Activated B cell treated with CpG ODN at 0.5 μM for 24 hours (primary cell): ENCODE results near the gene LAMC3. TPM values are rescaled to one million over a fixed set of nuclear protein-coding genes. Genes with fewer than 3 reads are reported as not detected.
A peak's percentile ranks its signal among the peaks of the same experiment; 100 is the strongest.

Experiments used
- ATAC-seq: fragments of 200-7000 bp; cut with Tn5 transposase; one replicate; pipeline ENCODE4 v1.10.0; 2021; ENCODE audit warnings: low read depth, mild to moderate bottlenecking, moderate library complexity
- CTCF ChIA-PET: fragments of 350-600 bp; sonication (Branson Sonifier 250); formaldehyde crosslinking; loops from one replicate; lab custom pipeline; 2021; ENCODE audit warnings: antibody characterized with exemption; lab: Charles Lee
- POLR2A ChIA-PET: fragments of 350-600 bp; sonication (Branson Sonifier 250); formaldehyde crosslinking; loops from one replicate; lab custom pipeline; 2021; ENCODE audit warnings: antibody characterized with exemption; lab: Charles Lee
- DNase-seq: peaks from one replicate; pipeline ENCODE4 v3.0.0; 2022
- H3K27ac Mint-ChIP-seq: one replicate; pipeline ENCODE4 v1.8.0; 2020; ENCODE audit warnings: mixed read lengths
- H3K27me3 Mint-ChIP-seq: one replicate; pipeline ENCODE4 v1.8.0; 2021; ENCODE audit warnings: mixed read lengths
- H3K36me3 Mint-ChIP-seq: one replicate; pipeline ENCODE4 v1.8.0; 2021; ENCODE audit warnings: low read depth, mixed read lengths
- H3K4me1 Mint-ChIP-seq: one replicate; pipeline ENCODE4 v1.8.0; 2021; ENCODE audit warnings: mixed read lengths
- H3K4me3 Mint-ChIP-seq: one replicate; pipeline ENCODE4 v1.8.0; 2020; ENCODE audit warnings: mild to moderate bottlenecking, mixed read lengths
- H3K9me3 Mint-ChIP-seq: one replicate; pipeline ENCODE4 v1.8.0; 2020; ENCODE audit warnings: mixed read lengths
- intact Hi-C: fragments of 100-400 bp; cut with micrococcal nuclease; formaldehyde crosslinking; loops from one replicate; pipeline ENCODE4 v1.15.1; 2024
- total RNA-seq: library from RNA; stranded (reverse); gene quantifications from 2 replicates; pipeline ENCODE4 v1.2.3, GENCODE V29; 2022
- TF ChIP-seq, protein P1 (sequence below): fragments of 200-600 bp; IDR thresholded peaks from one replicate; pipeline ENCODE4 v1.8.0; 2022; ENCODE audit warnings: antibody characterized with exemption, mild to moderate bottlenecking

LAMC3 gene
- total RNA-seq, 1 donor from 2014 or later: not detected

DNA sequence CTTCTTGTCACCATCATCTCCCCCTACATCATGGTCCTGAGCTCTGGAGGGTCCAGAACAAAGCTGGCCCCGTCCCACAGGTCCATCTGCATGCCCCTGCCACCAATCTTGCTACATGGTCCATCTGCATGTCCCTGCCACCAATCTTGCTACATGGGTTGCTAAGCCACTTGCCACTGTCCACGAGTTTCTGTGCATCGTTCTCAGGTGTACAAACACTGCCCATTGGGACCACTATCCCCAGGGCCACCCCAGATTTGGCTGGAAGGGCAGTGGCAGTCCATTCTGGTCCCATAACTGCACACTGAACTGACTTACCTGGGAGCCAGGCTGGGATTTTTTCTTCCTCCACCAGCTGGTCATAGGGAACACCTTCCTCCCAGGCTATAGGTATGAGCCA, 8.0 kb upstream of the LAMC3 start:
- Mint-ChIP-seq H3K27me3 (peaks cover 16% of the 10 kb centered on the region), H3K27ac (no peak overlapping the region), H3K36me3 (no peaks in the 10 kb centered on the region), H3K4me3 (no peak overlapping the region), H3K4me1 (no peaks in the 10 kb centered on the region), H3K9me3 (no peaks in the 10 kb centered on the region)
- POLR2A ChIA-PET: no interaction called here
- intact Hi-C loops: no loop called here
- TF ChIP-seq, protein P1, sequence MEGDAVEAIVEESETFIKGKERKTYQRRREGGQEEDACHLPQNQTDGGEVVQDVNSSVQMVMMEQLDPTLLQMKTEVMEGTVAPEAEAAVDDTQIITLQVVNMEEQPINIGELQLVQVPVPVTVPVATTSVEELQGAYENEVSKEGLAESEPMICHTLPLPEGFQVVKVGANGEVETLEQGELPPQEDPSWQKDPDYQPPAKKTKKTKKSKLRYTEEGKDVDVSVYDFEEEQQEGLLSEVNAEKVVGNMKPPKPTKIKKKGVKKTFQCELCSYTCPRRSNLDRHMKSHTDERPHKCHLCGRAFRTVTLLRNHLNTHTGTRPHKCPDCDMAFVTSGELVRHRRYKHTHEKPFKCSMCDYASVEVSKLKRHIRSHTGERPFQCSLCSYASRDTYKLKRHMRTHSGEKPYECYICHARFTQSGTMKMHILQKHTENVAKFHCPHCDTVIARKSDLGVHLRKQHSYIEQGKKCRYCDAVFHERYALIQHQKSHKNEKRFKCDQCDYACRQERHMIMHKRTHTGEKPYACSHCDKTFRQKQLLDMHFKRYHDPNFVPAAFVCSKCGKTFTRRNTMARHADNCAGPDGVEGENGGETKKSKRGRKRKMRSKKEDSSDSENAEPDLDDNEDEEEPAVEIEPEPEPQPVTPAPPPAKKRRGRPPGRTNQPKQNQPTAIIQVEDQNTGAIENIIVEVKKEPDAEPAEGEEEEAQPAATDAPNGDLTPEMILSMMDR: no peak
- CTCF ChIA-PET: no interaction called here
- DNase-seq (no peak), ATAC-seq (no peak)

DNA sequence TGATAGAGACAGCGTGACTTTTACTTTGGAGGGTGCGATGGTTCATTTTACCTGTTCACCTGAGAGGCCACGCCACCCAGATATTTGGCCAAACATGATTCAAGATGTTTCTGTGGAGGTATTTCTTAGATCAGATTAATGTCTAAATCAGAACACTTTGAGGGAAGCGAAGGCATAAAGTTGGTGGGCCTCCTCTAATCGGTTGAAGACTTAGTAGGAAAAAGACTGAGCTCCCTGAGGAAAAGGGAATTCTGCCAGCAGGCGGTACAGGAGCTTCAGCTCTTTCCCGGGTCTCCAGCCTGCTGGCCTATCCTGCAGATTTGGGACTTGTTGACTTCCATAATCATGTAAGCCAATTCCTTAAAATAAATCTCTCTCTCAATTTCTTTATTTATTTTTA, 7.0 kb upstream of the LAMC3 start:
- H3K36me3 Mint-ChIP-seq: no peaks in the 10 kb centered on the region
- H3K27ac Mint-ChIP-seq: no peak overlapping the region
- no peaks in the 10 kb centered on the region for H3K9me3 Mint-ChIP-seq
- ChIA-PET POLR2A (interaction anchor here (0.6 kb wide), 1 partner anchor 16 kb away, joined by 11 read pairs; no protein-coding TSS in a partner anchor), CTCF (no interaction called here)
- ATAC-seq (no peak), DNase-seq (no peak)
- TF ChIP-seq, protein P1: no peak
- no peak overlapping the region for H3K4me3 Mint-ChIP-seq
- intact Hi-C loops: no loop called here
- peaks cover 21% of the 10 kb centered on the region for H3K27me3 Mint-ChIP-seq
- no peaks in the 10 kb centered on the region for H3K4me1 Mint-ChIP-seq

GRCh38 chr9:131006601-131007000, 2.4 kb upstream of the LAMC3 start:
- intact Hi-C loops: no loop called here
- Mint-ChIP-seq H3K9me3 (no peaks in the 10 kb centered on the region), H3K27ac (no peak overlapping the region), H3K27me3 (peaks cover 30% of the 10 kb centered on the region), H3K36me3 (no peaks in the 10 kb centered on the region), H3K4me1 (peaks cover 5% of the 10 kb centered on the region), H3K4me3 (no peak overlapping the region)
- ChIA-PET POLR2A (no interaction called here), CTCF (interaction anchor here (2.0 kb wide), 1 partner anchor 40 kb away, joined by 8 read pairs; no protein-coding TSS in a partner anchor)
- ATAC-seq (no peak), DNase-seq (no peak)
- TF ChIP-seq, protein P1: no peak

DNA sequence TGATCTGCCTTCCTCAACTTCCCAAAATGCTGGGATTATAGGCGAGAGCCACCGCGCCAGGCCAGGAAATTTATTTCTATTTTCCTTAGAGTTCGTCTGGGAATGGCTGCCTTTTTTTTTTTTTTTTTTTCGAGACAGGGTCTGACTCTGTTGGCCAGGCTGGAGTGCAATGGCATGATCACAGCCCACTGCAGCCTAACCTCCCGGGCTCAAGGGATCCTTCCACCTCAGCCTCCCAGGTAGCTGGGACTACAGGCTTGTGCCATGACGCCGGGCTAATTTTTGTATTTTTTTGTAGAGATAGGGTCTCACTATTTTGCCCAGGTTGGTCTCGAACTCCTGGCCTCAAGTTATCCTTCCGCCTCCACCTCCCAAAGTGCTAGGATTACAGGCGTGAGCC, 888 bp upstream of the LAMC3 start:
- Mint-ChIP-seq H3K4me3 (no peak overlapping the region), H3K27me3 (peaks cover 34% of the 10 kb centered on the region), H3K36me3 (no peaks in the 10 kb centered on the region), H3K9me3 (no peaks in the 10 kb centered on the region), H3K4me1 (peaks cover 5% of the 10 kb centered on the region), H3K27ac (no peak overlapping the region)
- intact Hi-C loops: loop anchor here (2.0 kb wide), 1 partner anchor 39 kb away; no protein-coding TSS in a partner anchor
- no peak for DNase-seq
- no peak for ATAC-seq
- ChIA-PET CTCF (no interaction called here), POLR2A (no interaction called here)
- TF ChIP-seq, protein P1: no peak

DNA sequence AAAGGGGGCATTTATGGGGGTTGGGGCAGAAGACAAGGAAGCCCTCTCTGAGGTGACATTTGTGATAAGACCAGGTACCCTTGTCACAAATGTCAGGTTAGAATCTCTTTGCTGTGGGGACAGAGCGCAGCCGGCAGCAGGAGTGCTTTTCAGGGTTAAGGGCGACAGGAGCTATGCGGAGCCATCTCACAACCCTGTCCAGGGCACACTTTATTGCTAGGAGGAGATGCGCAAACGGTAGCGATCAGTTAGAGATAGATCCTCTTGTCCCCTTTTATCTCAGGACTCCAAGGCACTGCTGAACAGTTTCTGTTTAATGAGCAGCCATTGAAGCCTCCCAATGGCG, 438 bp upstream of the LAMC3 start:
- Mint-ChIP-seq H3K9me3 (no peaks in the 10 kb centered on the region), H3K27me3 (peaks cover 34% of the 10 kb centered on the region), H3K27ac (no peak overlapping the region), H3K4me3 (peak overlapping the region; percentile 52), H3K4me1 (peaks cover 5% of the 10 kb centered on the region), H3K36me3 (no peaks in the 10 kb centered on the region)
- TF ChIP-seq, protein P1: no peak
- intact Hi-C loops: loop anchor here (2.0 kb wide), 1 partner anchor 38 kb away; no protein-coding TSS in a partner anchor
- no peak for DNase-seq
- ATAC-seq: no peak
- ChIA-PET POLR2A (no interaction called here), CTCF (no interaction called here)
